GM06990 (cell line): Measurements from ENCODE around the gene GMEB1.

Source experiments
- DNase-seq: peaks from one replicate; pipeline ENCODE4 v3.0.0-alpha.2; 2011; ENCODE audit not compliant: insufficient read length; ENCODE audit errors: extremely low read depth
- H3K27me3 ChIP-seq: replicated peaks from 2 replicates; pipeline ENCODE4 v1.6.0; 2011; ENCODE audit warnings: low read length; ENCODE audit not compliant: control insufficient read depth, insufficient read depth
- H3K36me3 ChIP-seq: 2 replicates; pipeline ENCODE4 v1.5.1; 2011; ENCODE audit warnings: low read length; ENCODE audit not compliant: control insufficient read depth, insufficient read depth
- H3K4me3 ChIP-seq: replicated peaks from 2 replicates; pipeline ENCODE4 v1.5.1; 2011; ENCODE audit warnings: low read depth, mild to moderate bottlenecking, control low read depth, low read length
- TF ChIP-seq, protein P1 (sequence below): IDR thresholded peaks from 2 replicates; pipeline ENCODE4 v1.5.1; 2011; ENCODE audit warnings: low read length, control low read depth, mild to moderate bottlenecking, inconsistent platforms; ENCODE audit not compliant: insufficient read depth, poor library complexity, severe bottlenecking

GMEB1 gene

DNA sequence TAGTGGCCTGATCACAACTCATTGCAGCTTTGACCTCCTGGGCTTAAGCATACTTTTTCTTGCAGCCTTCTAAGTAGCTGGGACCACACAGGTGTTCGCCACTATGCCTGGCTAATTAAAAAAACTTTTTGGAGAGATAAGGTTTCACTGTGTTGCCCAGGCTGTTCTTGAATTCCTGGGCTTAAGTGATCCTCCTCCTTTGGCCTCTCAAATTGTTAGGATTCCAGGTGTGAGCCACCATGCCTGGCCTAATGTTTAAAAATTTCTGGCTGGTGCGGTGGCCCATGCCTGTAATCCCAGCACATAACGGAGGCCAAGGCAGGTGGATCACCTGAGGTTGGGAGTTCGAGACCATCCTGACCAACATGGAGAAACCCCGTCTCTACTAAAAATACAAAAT lies 92.6 kb downstream of the GMEB1 start:
- DNase-seq, result no peak
- peaks cover 6% of the 10 kb centered on the region for H3K36me3 ChIP-seq
- TF ChIP-seq, protein P1, sequence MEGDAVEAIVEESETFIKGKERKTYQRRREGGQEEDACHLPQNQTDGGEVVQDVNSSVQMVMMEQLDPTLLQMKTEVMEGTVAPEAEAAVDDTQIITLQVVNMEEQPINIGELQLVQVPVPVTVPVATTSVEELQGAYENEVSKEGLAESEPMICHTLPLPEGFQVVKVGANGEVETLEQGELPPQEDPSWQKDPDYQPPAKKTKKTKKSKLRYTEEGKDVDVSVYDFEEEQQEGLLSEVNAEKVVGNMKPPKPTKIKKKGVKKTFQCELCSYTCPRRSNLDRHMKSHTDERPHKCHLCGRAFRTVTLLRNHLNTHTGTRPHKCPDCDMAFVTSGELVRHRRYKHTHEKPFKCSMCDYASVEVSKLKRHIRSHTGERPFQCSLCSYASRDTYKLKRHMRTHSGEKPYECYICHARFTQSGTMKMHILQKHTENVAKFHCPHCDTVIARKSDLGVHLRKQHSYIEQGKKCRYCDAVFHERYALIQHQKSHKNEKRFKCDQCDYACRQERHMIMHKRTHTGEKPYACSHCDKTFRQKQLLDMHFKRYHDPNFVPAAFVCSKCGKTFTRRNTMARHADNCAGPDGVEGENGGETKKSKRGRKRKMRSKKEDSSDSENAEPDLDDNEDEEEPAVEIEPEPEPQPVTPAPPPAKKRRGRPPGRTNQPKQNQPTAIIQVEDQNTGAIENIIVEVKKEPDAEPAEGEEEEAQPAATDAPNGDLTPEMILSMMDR, result no peak
- no peaks in the 10 kb centered on the region for H3K27me3 ChIP-seq
- no peak overlapping the region for H3K4me3 ChIP-seq

DNA sequence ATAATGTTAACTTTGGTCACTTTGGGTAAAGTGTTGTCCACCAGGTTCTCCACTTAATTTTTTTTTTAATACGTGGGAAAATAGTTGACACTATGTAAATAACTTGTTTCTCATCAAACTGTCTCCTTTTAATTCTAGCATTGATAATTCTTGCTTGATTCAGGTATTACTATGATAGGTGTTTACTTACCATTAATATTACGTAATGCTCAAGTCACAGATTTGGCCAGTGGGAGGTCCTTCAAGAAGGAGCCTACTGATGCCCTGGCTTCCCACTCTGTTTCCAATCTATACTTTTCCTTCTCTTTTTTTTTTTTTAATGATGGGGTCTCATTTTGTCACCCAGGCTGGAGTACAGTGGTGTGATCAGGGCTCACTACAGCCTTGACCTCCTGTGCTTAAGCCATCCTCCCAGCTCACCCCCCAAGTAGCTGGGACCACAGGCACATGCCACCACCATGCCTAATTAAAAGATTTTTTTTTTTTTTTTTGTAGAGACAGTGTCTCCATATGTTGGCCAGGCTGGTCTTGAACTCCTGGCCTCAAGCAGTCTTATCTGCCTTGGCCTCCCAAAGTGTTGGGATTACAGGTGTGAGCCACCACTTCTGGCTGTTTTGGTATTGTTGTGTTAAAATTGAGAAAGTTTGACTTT lies 98.1 kb downstream of the GMEB1 start:
- TF ChIP-seq, protein P1, result no peak
- H3K36me3 ChIP-seq, result peaks cover 5% of the 10 kb centered on the region
- H3K27me3 ChIP-seq, result no peaks in the 10 kb centered on the region
- H3K4me3 ChIP-seq, result no peak overlapping the region
- DNase-seq, result no peak
